GM19328 (cell line): ENCODE measurements around the gene KDM6A.
A peak's percentile ranks its signal among the peaks of the same experiment; 100 is the strongest.
"Not testable (repeated sequence)": the region's sequence is repeated elsewhere in the genome, so short reads cannot be mapped to it uniquely, and the experiment has no call there.

Source experiments
- ATAC-seq: cut with Tn5 transposase; IDR thresholded peaks from one replicate; pipeline ENCODE4 v1.9.1; 2021; ENCODE audit warnings: mild to moderate bottlenecking, moderate library complexity; ENCODE audit not compliant: unreplicated experiment

The KDM6A gene

GRCh38 chrX:44884944-44885343 is 12.0 kb downstream of the KDM6A start:
- ATAC-seq, result no peak

GRCh38 chrX:44889824-44890223 is 16.8 kb downstream of the KDM6A start:
- ATAC-seq, result no peak

- ATAC-seq, result no peak
These were observed 17.3 kb downstream of the KDM6A start for GRCh38 chrX:44890247-44890646.

- ATAC-seq, result not testable (repeated sequence)
These were observed 17.7 kb downstream of the KDM6A start for GRCh38 chrX:44890687-44891086.

- no peak for ATAC-seq
These were observed 18.7 kb downstream of the KDM6A start for GRCh38 chrX:44891642-44892041.

- ATAC-seq, result no peak
These were observed 23.8 kb downstream of the KDM6A start for GRCh38 chrX:44896876-44897186.

- no peak for ATAC-seq
These were observed 24.6 kb downstream of the KDM6A start for GRCh38 chrX:44897539-44897938.

GRCh38 chrX:44898411-44899221 is 25.6 kb downstream of the KDM6A start:
- no peak for ATAC-seq

GRCh38 chrX:44899946-44900345 is 27.0 kb downstream of the KDM6A start:
- ATAC-seq, result no peak

- ATAC-seq, result no peak
These were observed 30.1 kb downstream of the KDM6A start for GRCh38 chrX:44903107-44903506.

GRCh38 chrX:44903830-44904530 is 31.0 kb downstream of the KDM6A start:
- ATAC-seq, result no peak

GRCh38 chrX:44904542-44905115 is 31.6 kb downstream of the KDM6A start:
- no peak for ATAC-seq

GRCh38 chrX:44906041-44906440 is 33.1 kb downstream of the KDM6A start:
- no peak for ATAC-seq

- ATAC-seq, result no peak
These were observed 33.6 kb downstream of the KDM6A start for GRCh38 chrX:44906542-44906941.

- no peak for ATAC-seq
These were observed 35.2 kb downstream of the KDM6A start for GRCh38 chrX:44908153-44908552.

GRCh38 chrX:44908827-44909226 is 35.8 kb downstream of the KDM6A start:
- no peak for ATAC-seq

GRCh38 chrX:44910508-44910907 is 37.5 kb downstream of the KDM6A start:
- ATAC-seq, result not testable (repeated sequence)

- not testable (repeated sequence) for ATAC-seq
These were observed 38.1 kb downstream of the KDM6A start for GRCh38 chrX:44911074-44911600.

GRCh38 chrX:44913656-44914531 is 40.9 kb downstream of the KDM6A start:
- ATAC-seq, result no peak

GRCh38 chrX:44914532-44915198 is 41.7 kb downstream of the KDM6A start:
- peak; percentile 69 for ATAC-seq
